Activated effector memory CD4-positive, alpha-beta T cell treated with anti-CD3 and anti-CD28 coated beads, Interleukin-2, amount 50 U/mL, for 16 hours (primary cell): ENCODE data around the gene PANK4.
"Not testable (repeated sequence)": the region's sequence is repeated elsewhere in the genome, so short reads cannot be mapped to it uniquely, and the experiment has no call there.

Experiments
- DNase-seq: peaks from one replicate; pipeline ENCODE4 v3.0.0-alpha.2; 2020

The PANK4 gene

DNA sequence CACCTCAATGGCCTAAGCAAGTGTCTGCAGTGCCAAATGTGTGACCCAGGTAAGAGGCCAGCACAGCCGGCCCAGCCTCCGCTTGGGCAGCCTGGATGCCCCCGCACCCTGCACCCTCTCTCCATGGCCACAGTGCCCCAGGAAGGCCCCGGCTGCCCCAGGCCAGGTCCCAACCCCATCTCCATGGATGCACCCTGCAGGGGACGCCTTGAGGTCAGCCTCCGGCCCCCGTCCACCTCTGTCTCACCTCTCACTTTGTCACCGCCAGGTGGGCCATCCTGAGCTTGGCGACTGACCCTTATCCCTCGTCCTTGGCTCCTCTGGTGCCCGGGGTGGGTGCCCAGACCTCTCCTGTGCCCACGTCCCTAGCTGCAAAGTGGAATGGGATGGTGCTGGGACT, 32.0 kb upstream of the PANK4 start:
- DNase-seq = no peak

DNA sequence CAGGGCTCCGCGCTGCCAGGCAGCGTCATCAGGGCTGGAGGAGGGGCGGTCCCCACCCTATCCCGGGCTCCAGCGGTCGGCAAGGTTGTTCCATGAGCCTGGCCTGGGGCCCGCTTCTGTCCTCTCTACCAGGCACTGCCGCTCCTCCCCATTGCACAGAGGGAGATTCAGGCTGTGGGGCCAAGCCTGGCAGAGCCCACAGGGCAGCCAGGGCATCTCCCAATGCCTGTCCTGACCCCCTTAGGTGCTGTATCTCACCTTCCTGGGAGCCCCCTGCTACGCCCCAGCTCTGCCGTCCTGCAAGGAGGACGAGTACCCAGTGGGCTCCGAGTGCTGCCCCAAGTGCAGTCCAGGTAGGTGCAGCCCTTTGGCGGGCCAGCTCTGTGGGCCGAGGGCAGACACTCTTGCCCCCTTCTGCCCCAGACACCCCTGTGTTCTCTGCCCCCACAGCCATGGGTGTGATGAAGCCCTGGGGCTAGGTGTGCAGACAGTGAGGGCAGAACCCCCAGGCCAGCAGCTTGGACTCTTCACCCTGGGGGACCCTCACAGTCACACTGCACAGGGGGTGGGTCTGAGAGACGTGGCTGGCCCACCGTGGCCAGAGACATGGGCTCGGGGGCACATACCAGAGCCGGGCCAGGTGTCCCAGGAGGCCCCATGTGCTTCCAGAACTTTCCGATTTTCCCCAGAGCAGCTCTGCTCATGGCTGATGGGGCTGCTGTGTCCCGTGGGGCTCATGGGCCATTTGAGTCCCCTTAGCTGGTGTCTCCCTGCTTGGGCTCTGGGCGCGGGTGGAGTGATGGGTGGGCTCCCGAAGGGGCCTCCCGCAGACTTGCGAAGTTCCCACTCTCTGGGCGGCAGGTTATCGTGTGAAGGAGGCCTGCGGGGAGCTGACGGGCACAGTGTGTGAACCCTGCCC, 31.3 kb upstream of the PANK4 start:
- no peak for DNase-seq

DNA sequence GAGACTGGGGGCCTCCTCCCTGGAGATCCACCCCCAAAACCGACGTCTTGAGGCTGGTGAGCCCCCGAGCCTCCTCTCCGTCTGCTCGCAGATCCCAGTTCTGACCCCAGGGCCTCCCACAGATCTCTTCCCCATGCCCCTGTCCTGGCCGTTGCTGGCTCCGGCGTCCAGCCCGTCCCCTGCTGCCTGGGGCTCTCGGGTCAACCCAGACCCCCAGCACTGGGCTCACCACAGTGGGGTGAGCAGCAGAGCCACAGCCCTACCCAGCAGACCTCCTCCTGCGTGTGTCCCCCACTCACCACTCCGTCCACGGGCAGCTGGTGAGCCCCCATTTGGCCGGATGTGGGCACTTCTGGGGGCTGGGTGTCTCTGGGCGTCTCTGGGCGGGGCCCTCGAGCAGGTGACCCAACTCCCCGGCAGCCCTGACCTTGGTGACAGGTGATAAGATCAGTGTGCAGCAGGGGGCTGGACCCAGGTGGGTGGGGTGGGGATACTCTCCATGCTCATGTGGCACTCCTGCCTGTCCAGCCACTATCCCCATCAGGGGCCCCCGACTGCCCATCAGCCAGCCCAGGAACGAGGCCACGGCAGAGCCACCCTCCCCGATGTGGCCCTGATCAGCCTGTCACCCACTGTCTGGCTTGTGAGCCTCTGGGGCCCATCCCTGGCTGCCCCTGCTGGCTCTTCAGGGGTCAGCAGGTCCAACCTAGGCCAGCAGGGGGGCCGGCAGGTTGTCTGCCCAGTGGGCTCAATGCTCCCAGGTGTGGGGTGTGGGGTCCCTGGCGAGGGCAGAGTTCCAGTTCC, 30.5 kb upstream of the PANK4 start:
- DNase-seq = peak; percentile 77

DNA sequence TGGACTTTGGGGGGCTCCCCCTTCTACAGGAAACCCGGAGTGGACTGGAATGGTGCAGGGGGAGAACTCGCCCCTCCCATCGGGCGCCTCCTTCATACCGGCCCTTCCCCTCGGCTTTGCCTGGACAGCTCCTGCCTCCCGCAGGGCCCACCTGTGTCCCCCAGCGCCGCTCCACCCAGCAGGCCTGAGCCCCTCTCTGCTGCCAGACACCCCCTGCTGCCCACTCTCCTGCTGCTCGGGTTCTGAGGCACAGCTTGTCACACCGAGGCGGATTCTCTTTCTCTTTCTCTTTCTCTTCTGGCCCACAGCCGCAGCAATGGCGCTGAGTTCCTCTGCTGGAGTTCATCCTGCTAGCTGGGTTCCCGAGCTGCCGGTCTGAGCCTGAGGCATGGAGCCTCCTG, 29.9 kb upstream of the PANK4 start, which contains the start of gene TNFRSF14:
Gene TNFRSF14 (plus strand): TSS at position 95 of the 401 bp plus-strand sequence. CDS start 294 bp downstream, at position 389.
- DNase-seq = peak; percentile 90

DNA sequence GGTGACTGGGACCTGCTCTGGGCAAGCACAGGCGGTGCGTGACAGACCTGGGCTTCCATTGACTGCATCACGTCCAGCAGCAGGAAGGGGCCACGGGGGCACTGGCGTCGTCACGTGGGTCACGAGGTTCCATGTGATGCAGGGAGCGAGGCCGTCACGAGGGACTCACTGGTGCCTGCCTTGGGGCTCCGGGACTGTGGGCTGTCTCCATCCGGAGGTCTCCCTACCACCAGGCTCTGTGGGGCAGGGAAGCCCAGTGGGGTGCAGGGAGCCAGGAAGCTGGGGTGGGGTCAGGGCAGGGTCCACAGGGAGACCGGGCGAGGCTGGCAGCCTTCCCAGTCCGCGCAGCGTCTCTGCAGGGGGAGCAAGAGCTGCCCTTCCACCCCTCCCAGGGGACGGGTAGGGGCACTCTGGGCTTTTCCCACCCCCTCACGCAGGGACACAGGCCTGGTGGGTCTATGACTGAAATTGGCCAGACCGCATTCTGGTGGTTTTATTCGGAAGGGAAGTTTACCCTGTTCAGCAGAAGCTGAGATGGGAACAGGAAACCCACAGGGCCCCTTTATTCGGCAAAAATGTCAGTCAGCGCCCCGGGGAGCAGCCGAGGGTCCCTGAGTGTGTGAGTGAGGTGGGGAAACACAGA, 29.4 kb upstream of the PANK4 start:
- DNase-seq = peak; percentile 89

DNA sequence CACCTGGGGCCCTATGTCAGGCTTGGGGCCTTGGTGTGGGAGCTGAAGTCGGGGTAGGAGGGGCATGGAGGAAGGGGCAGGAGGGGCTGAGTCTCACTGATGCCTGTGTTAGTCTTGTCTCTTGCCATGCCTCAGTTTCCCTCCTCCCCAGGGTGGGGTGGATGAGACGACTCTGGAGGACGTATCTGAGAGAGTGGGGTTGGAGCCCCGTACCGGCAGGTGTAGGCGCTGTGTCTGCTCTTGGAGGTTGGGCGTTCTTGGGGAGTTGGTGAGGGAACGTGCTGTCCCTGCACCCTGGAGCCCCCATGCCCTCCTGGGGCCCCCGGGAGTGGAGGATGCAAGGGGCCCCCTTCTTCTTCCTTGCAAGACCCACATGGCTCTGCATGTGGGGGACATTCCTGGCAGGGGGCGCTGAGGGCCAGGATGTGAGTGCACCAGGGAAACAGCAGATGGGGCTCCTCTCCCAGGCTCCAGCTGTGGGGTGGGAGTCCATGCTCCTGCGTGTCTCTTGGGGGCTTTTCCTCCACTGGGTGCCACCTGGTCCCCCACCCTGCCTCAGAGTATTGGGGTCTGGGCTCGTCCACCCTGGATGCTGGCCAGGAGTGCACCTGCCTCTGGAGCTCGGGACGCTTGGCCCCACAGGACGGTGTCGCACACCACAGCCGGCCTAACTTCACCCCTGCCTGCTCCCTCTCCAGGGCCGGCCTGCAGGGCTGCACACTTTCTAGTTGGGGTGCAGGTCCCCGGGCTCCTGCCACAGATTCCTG, 28.4 kb upstream of the PANK4 start:
- DNase-seq = peak; percentile 76

DNA sequence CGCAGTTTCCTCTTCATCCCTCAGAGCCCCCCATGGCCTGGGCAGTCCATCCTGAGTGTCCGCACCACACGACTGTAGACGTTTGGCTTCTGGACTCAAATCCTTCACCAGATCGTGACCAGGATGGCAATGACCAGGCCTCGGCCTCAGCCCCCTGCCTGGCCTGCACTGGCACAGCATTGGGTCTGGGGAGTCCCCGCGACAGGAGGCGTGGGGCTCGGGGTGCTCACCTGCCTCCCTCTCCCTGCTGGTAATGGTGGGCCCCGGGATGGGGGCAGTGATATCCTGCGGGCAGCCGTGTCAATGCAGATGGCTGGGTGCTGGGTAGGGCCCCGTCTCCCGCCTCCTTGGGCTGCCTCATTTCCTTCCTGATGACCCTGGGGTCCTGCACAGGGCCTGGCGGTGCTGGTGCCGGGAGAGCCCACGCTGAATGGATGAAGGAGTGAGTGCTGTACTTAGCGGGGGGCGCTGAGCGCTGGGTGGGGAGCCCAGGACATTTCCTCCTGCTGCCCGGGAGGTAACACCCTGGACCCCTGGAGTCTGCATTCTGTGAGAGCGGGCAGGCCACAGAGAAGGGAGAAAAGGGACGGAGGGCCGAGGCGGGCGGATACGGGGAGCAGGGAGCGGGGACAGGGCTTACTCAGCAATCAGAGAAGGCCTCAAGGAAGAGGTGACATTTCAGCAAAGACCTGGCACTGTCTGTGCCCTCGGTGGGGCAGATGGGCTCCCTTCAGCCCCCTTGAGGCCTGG, 27.6 kb upstream of the PANK4 start:
- no peak for DNase-seq

DNA sequence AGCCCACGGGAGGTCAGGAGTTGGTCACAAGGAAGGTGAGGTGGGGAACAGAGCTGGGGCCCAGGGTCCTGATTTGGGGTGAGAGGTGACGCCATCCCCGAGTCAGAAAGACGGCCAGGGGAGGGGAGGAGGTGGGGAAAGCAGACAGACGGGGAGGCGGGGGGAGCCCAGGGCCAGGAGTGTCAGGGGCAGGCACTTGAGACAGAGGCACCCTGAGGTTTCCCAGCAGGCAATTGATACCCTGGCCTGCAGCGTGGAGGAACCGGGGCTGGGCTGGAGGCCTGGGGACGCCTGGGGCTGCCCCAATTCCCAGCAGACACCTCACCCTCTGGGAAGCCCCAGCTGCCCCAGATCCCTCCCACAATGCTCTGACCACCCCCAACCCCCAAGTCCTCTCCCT, 26.7 kb upstream of the PANK4 start:
- DNase-seq = not testable (repeated sequence)

DNA sequence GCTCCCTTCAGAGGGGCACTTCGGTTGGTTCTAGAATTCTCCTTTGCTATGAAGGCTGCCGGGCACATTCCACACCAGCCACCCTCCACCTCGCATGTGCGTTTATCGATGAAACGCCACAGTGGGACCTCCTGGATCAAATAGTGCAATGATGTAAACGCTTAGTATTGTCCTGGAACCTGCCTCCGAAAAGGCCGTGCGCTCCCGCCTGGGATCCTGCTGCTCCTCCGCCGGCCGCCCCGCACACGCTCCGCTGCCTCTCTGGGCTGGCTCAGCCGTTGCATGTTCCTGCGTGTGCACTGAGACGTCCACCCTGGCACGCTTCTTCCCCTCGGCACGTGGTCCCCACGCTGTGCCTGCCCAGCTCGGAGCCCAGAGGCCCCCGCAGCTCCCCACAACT, 25.8 kb upstream of the PANK4 start:
- DNase-seq = no peak

DNA sequence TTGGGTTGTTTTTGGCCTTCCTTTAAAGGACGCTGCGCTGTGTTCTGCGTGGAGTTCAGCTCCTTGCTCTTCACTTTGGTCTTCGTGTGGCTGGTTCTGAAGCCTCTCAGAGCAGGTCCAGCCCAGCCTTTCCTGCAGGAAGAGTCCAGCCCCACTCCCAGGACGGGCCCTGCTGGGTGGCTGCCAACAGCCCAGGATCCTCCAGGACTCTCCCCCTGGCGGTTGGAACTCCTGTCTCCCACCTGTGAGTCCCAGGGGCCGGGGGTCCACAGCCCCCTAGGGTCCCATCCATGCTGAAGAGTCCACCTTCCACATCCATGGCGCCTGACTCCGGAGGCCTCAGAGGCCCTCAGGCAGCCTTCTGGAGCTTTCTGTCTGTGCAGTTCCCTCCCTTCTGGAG, 25.1 kb upstream of the PANK4 start:
- not testable (repeated sequence) for DNase-seq

DNA sequence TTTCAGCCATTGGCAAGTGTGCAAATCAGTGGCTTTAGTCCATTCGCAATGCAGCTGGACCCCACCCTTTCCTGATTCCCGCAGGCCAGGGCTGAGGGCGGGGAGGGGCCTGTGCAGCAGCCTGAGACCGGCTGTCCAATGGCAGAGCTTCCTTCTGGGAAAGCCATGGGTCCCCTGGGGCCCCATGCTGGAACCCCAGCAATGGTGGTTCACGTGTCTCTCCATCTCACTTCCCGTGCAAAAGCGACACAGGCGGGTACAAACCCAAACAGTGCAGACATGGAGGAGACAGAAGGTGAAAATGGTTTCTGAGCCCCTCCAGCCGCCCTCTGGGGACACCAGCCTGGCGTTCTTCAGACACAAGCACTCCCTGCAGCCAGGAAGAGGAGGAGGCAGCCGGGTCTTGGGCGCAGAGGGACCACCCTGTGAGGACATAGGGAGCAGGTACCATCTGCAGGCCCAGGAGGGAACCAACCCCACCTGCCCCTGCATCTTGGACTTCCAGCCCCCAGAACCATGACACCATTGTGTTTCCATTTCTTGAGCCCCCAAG, 24.0 kb upstream of the PANK4 start:
- DNase-seq = not testable (repeated sequence)

DNA sequence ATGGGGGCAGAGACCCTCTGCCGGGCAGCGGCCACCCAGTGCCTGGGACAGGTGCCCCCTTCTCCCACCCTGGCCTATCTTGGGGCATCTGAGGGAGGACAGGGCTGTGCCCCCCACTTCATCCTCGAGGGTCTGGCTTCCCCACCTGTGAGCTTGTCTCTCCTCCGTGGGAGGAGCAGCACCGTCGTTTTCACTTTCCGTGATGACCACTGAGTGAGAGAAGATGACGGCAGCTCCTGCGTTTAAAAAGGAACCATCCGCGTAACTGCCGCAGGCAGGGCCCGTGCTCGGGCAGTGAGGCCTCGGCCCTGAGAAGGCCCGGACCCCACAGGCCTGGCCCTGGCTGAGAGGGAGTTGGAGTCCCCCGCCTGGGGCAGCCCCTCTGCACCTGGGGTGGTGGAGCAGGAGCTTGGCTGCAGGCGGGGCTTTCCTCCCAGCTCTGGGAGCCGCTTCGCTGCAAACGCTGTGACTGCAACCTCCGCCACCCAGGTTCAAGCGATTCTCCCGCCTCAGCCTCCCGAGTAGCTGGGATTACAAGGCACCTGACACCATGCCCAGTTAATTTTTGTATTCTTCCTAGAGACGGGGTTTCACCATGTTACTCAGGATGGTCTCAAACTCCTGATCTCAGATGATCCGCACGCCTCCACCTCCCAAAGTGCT, 23.1 kb upstream of the PANK4 start:
- DNase-seq = not testable (repeated sequence)

DNA sequence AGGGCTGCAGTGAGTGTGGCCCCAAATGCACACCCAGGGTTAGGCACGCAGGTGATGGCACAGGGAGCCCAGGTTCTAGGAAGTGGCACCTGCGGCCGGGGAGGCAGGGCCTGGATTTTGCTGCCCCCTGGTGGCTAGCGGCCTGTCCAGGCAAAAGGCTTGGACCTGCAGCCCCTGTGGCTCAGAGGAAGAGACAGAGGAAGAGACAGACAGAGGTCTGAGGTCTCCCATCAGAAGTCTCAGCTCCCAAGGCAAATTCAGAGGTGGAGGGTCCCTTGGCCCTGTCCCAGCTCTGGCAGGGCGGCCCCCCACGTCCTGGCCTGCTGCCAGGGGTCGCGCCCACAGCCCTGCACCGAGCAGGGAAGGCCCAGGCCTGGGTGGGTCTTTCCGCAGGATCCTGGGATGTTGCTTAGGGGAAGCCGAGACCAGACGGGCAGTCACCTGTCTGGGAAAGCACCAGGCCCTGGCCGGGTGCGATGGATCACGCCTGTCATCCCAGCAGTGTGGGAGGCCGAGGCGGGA, 21.7 kb upstream of the PANK4 start:
- peak; percentile 94 for DNase-seq

DNA sequence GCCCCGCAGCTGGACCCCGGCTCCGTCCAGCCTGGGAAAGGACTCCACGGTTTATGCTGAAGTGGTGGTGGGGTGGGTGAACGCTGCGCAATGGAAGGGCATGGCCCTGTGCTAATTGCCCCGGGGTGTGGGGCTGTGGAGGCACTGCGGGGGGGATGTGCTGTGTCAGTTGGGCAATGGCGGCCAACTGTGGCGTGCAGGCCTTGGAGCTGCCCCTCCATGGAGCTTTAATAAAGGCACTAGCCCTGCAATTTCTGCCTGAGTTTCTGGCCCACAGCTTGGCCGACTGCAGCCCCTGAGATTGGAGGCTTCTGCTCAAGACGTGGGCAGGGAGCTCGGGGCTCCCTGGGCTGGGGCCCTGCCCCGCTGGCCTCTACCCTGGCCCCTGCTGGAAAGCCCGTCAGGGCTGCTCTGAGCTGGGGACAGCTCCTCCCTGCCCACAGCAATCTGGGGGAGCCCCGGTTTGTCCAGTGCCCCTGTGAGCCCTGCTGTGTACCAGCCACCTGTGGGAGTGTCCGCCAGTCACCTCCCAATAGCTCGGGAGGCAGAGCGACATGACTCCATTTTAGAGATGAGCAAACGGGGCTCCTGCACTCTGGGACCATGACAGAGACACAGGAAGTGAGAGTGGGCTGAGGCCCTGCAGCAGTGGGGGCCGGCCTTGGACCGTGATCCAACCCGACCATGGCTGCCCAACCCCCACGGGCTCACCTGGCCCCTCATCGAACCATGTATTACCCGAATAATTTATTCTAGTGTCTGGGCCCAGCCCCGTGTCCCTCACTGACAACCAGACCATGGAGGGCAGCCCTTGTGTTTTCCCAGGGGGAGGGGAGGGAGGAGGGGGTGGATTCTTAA, 21.0 kb upstream of the PANK4 start:
- peak; percentile 81 for DNase-seq

DNA sequence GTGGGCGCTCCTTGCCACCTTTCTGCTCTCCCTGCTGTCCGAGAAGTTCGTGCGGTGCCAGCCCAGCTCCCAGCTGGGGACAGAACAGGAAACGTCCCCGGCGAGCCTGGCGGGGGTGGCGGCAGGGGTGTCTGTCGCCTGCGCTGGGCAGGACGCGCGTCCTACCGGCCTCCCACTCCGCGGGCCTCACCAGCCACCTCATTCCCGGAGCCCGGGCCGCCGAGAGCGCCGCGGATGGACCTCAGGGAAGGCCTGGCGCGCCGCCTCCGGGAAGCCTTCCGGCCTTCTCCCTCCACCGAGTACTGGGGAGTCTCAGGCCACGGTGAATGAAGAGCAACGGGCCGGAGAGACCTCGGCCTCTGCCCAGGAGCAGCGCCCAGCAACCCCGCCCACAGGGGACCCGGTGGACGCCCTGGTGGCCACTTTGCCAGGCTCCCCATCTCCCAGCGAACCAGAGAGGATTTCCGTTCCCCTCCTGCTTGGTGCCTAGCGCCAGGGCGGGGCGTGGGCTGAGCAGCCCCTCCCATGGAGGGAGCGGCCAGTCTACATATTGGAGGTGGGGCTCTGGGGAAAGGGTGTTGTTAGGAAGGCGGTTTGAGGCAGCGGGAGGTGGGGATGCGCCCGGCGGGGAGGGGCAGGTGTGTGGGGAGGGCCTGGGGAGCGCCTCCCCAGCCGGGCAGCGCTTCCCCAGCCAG, 20.3 kb upstream of the PANK4 start:
- peak; percentile 94 for DNase-seq

DNA sequence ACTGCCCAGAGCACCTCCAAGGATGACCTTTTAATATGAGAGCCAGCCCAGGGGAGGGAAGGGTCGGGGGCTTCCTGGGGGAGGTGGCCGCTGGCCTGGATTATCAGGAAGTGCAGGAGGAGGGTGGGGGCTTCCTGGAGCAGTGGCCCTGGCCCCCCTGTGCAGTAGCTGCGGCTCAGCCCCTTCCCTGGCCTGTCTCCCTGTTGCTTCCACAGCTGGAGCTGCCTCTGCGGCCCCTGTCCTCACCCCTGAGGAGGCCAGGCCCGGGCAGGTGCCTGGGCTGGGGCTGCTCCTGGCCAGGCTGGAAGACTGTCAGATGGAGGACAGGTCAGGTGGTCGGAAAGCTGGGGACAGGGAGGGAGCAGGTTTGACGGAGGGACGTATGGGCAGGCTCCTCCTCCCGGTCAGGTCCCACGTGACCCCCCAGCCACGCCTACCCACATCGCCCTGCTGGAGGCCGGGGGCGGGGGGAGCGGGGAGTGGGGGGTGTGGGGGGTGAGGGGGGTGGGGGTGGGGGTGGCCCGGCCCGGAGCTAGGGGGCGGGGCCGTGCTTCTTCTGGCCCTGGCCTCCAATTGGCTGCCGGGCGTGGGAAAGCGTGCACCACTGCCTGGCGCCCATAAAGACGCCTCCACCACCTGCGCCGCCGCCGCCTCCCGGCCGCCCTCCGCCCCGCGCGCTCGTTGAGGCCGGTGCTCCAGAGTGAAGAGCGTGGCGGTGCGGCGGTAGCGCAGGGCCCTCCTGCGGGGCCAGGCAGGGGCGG, 19.5 kb upstream of the PANK4 start:
- peak; percentile 95 for DNase-seq

DNA sequence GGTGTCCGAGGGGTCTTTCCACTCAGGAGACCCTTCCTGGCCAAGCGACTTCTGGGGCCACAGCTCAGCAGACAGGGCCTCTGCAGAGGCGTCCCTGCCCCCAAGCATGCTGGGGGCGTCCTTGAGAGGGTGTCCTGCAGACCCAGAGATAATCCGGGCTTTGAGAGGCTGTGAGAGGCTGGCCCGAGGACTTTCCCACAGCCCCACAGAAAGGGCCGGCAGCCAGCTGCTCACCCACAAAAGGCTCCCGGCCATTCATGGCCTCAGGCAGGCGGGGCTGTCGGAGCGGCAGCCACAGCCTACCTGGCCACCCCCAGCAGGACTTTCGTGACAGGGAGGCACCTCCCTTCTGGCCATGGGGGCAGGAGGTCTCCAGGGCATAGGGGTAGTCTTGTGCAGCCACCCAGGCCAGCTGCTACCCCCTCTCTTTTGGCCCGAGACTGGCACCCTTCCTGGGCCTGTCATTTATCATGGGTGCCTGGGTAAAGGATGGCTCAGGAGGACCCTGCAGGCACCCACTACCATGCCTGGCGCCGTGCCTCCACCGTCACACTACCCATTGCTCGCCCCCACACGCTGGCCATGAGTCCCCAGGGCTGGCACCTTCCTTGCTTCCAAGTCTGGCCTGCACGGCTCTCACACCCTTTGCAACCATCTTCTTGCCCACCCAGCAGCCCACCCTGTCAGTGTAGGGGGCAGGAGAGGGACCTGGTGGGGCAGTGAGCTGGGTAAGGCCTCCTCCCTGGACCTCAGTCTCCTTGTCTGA, 18.7 kb upstream of the PANK4 start:
- no peak for DNase-seq
